HepG2 (cell line): Measurements from ENCODE around the gene AMHR2.

Source experiments
- BRCA1 ChIP-seq: sonication (generic); formaldehyde crosslinking; IDR thresholded peaks from 2 replicates; pipeline ENCODE4 v1.4.0; 2020; ENCODE audit warnings: missing genetic modification reagents
- CREB1 ChIP-seq, 2 experiments: fragments of 450-650 bp in 1 of 2; IDR thresholded peaks; 2 replicates each; pipeline ENCODE4 v1.6.1; 2016 to 2017; ENCODE audit warnings: control low read depth in 1 of 2, mild to moderate bottlenecking in 1 of 2, missing compliant biosample characterization in 1 of 2, missing genetic modification characterization in 1 of 2
- CTCF ChIP-seq: sonication (generic); formaldehyde crosslinking; IDR thresholded peaks from 2 replicates; pipeline ENCODE4 v1.5.0; 2020; ENCODE audit warnings: mild to moderate bottlenecking, missing genetic modification reagents, moderate library complexity
- HMGA1 ChIP-seq: sonication (generic); formaldehyde crosslinking; conservative IDR thresholded peaks from 2 replicates; pipeline ENCODE4 v1.4.0; 2020; ENCODE audit warnings: missing genetic modification reagents
- MNT ChIP-seq: fragments of 450-650 bp; IDR thresholded peaks from 2 replicates; pipeline ENCODE4 v1.6.1; 2016
- TCF12 ChIP-seq, 2 experiments: fragments of 450-650 bp in 1 of 2; sonication (generic) in 1 of 2; formaldehyde crosslinking in 1 of 2; IDR thresholded peaks; 2 replicates each; pipeline versions ENCODE4 v1.6.1 to v1.8.0; 2017 to 2022; ENCODE audit warnings: antibody characterized with exemption in 1 of 2, mild to moderate bottlenecking in 1 of 2, missing genetic modification reagents in 1 of 2, moderate library complexity in 1 of 2
- YY1 ChIP-seq: IDR thresholded peaks from 2 replicates; pipeline ENCODE4 v1.6.1; 2011; ENCODE audit warnings: low read length, low read depth, moderate library complexity, mild to moderate bottlenecking; ENCODE audit not compliant: insufficient read depth, insufficient replicate concordance
- ZNF703 ChIP-seq: sonication (generic); formaldehyde crosslinking; IDR thresholded peaks from 2 replicates; pipeline ENCODE4 v1.5.1; 2020; ENCODE audit warnings: missing genetic modification reagents, mild to moderate bottlenecking, moderate library complexity, borderline replicate concordance

GRCh38 chr12:53474819-53475218 is 51.2 kb downstream of the AMHR2 start:
- no peak for TF ChIP-seq MNT
- no peak for TF ChIP-seq CTCF (CRISPR knock-in tag)
- TF ChIP-seq CREB1 (IDR thresholded peaks at IDR 0.05): no peak
- no peak for TF ChIP-seq CREB1 (CRISPR knock-in tag; IDR thresholded peaks at IDR 0.05)
- TF ChIP-seq HMGA1: no peak
- no peak for TF ChIP-seq ZNF703 (CRISPR knock-in tag)
- TF ChIP-seq TCF12 (IDR thresholded peaks at IDR 0.05): no peak
- TF ChIP-seq TCF12 (CRISPR knock-in tag; IDR thresholded peaks at IDR 0.05): no peak
- TF ChIP-seq YY1: no peak
- no peak for TF ChIP-seq BRCA1 (CRISPR knock-in tag)
